IPS-18a (cell line): ENCODE data around the gene NUTM2F.

Experiments
- H3K27ac ChIP-seq: one replicate; pipeline ENCODE4 v1.5.1; 2013; ENCODE audit warnings: low read length
- H3K27me3 ChIP-seq: one replicate; pipeline ENCODE4 v1.6.1; 2013; ENCODE audit warnings: mild to moderate bottlenecking, low read length; ENCODE audit not compliant: control insufficient read depth, insufficient read depth
- H3K36me3 ChIP-seq: one replicate; pipeline ENCODE4 v1.6.1; 2013; ENCODE audit warnings: low read depth, low read length; ENCODE audit not compliant: control insufficient read depth
- H3K4me1 ChIP-seq: one replicate; pipeline ENCODE4 v1.6.1; 2013; ENCODE audit warnings: low read depth, low read length; ENCODE audit not compliant: control insufficient read depth
- H3K4me3 ChIP-seq: one replicate; pipeline ENCODE4 v1.5.1; 2013; ENCODE audit warnings: low read length
- H3K9ac ChIP-seq: one replicate; pipeline ENCODE4 v1.6.1; 2013; ENCODE audit warnings: mild to moderate bottlenecking, low read length, moderate library complexity
- H3K9me3 ChIP-seq: one replicate; pipeline ENCODE4 v1.6.1; 2013; ENCODE audit warnings: low read depth, low read length; ENCODE audit not compliant: control insufficient read depth

Gene NUTM2F

GRCh38 chr9:94269264-94269663, 59.2 kb downstream of the NUTM2F start:
- Histone ChIP-seq H3K9me3 (peaks cover 14% of the 10 kb centered on the region), H3K36me3 (no peaks in the 10 kb centered on the region), H3K9ac (no peak overlapping the region), H3K4me3 (no peak overlapping the region), H3K4me1 (no peaks in the 10 kb centered on the region), H3K27ac (no peak overlapping the region), H3K27me3 (no peaks in the 10 kb centered on the region)
